Nephron (organoid): ENCODE results near the gene MRPS2.
"Not testable (repeated sequence)": the region's sequence is repeated elsewhere in the genome, so short reads cannot be mapped to it uniquely, and the experiment has no call there.

Experiments used
- H3K27ac Mint-ChIP-seq, 3 experiments: 2 replicates each; pipeline ENCODE4 v1.8.0; 2020; ENCODE audit warnings: mixed read lengths in 3 of 3, mild to moderate bottlenecking in 2 of 3, moderate library complexity in 1 of 3
- H3K27me3 Mint-ChIP-seq: 2 replicates; pipeline ENCODE4 v1.8.0; 2021; ENCODE audit warnings: low read depth, mild to moderate bottlenecking, moderate library complexity, mixed read lengths
- H3K36me3 Mint-ChIP-seq: 2 replicates; pipeline ENCODE4 v1.8.0; 2020; ENCODE audit warnings: low read depth, mixed read lengths
- H3K4me1 Mint-ChIP-seq: 2 replicates; pipeline ENCODE4 v1.8.0; 2020; ENCODE audit warnings: mixed read lengths
- H3K4me3 Mint-ChIP-seq, 3 experiments: 2 replicates each; pipeline ENCODE4 v1.8.0; 2020; ENCODE audit warnings: mild to moderate bottlenecking in 3 of 3, mixed read lengths in 3 of 3, moderate library complexity in 2 of 3
- H3K9me3 Mint-ChIP-seq: 2 replicates; pipeline ENCODE4 v1.8.0; 2020; ENCODE audit warnings: mixed read lengths
- TF ChIP-seq, protein P1 (sequence below), 3 experiments: fragments of 200-600 bp; sonication (generic); IDR thresholded peaks; one replicate each; pipeline ENCODE4 v1.5.0; 2021; ENCODE audit warnings: antibody characterized with exemption in 3 of 3; ENCODE audit not compliant: unreplicated experiment in 3 of 3

MRPS2 gene

DNA sequence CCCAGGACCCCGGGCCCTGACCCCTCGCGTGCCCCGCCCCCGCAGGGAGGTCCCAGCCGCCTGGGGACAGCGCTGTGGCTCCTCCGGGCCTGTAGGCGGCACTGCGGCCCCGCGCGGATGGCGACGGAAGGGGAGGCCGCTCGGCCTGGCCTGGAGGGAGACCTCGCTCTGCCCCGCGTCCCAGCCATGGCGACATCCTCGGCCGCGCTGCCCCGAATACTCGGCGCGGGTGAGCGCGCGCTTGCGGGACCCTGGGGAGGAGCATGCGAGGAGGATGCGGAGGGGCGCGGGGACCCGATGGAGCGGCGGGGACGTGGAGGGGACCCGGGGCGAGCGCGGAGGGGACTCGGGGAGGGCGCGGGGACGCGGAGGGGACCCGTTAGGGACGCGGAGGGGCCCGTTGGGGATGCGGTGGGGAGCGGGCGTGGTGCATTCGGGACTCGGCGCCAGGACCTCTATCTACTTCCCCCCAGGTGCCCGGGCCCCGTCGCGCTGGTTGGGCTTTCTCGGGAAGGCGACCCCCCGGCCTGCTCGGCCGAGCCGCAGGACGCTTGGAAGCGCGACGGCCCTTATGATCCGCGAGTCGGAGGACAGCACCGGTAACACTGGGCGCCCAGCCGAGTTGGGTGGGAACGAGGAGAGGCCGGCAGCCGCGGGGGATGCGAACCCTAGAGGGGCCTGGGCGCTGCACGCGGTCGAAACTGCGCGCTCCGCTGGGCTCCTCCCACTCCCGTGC lies at the start of gene MRPS2:
Gene MRPS2 (plus strand): TSS at position 158 of the 736 bp plus-strand sequence. CDS start 29 bp downstream, at position 187.
- Mint-ChIP-seq H3K27me3 (no peaks in the 10 kb centered on the region), H3K4me1 (peaks cover 5% of the 10 kb centered on the region), H3K4me3 (peak within 1 kb of the TSS; percentile 92 to 94 (median 93)), H3K36me3 (peaks cover 17% of the 10 kb centered on the region), H3K27ac (peak within 1 kb of the TSS in 1 of 3 experiments; percentile 90), H3K9me3 (no peaks in the 10 kb centered on the region)
- TF ChIP-seq, protein P1, sequence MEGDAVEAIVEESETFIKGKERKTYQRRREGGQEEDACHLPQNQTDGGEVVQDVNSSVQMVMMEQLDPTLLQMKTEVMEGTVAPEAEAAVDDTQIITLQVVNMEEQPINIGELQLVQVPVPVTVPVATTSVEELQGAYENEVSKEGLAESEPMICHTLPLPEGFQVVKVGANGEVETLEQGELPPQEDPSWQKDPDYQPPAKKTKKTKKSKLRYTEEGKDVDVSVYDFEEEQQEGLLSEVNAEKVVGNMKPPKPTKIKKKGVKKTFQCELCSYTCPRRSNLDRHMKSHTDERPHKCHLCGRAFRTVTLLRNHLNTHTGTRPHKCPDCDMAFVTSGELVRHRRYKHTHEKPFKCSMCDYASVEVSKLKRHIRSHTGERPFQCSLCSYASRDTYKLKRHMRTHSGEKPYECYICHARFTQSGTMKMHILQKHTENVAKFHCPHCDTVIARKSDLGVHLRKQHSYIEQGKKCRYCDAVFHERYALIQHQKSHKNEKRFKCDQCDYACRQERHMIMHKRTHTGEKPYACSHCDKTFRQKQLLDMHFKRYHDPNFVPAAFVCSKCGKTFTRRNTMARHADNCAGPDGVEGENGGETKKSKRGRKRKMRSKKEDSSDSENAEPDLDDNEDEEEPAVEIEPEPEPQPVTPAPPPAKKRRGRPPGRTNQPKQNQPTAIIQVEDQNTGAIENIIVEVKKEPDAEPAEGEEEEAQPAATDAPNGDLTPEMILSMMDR (IDR thresholded peaks at IDR 0.05; ENCODE audit: unreplicated experiment in 3 of 3): peak; percentile 87 to 96 (median 88)

DNA sequence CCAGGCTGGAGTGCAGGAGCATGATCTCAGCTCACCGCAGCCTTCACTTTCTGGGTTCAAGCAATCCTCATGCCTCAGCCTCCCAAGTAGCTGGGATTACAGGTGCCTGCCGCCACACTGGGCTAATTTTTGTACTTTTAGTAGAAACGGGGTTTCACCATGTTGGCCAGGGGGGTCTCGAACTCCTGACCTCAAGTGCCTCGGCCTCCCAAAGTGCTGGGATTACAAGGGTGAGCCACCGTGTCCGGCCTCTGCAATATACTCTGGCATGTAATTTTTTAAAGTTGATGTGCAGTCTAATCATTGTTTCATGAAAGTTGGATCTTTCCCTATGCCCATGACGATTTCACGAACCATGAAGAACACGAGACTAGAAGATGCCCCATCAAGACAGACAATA lies 49.5 kb upstream of the MRPS2 start:
- Mint-ChIP-seq H3K4me3 (no peak overlapping the region), H3K27me3 (peaks cover 18% of the 10 kb centered on the region), H3K27ac (no peak overlapping the region), H3K4me1 (peaks cover 5% of the 10 kb centered on the region), H3K9me3 (peaks cover 11% of the 10 kb centered on the region), H3K36me3 (no peaks in the 10 kb centered on the region)
- TF ChIP-seq, protein P1 (IDR thresholded peaks at IDR 0.05; ENCODE audit: unreplicated experiment in 3 of 3): no peak

DNA sequence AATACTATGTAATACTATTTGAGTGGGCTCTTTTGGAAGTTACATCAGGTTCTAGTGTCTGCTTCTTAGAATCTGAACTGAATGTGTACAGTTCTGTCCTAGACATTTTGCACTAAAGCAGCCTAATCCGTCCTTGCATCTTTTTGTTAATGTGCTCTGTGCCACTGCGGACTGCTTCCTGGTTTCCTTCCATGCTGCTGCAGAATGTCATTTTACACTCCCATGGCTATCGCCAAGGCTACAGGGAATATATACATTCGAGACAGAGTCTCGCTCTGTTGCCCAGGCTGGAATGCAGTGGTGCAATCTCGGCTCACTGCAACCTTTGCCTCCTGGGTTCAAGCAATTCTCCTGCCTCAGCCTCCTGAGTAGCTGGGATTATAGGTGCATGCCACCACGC lies 48.6 kb upstream of the MRPS2 start:
- not testable (repeated sequence) for H3K4me1 Mint-ChIP-seq, H3K4me3 Mint-ChIP-seq, H3K27ac Mint-ChIP-seq, H3K36me3 Mint-ChIP-seq
- H3K27me3 Mint-ChIP-seq: peaks cover 23% of the 10 kb centered on the region
- peaks cover 11% of the 10 kb centered on the region for H3K9me3 Mint-ChIP-seq

DNA sequence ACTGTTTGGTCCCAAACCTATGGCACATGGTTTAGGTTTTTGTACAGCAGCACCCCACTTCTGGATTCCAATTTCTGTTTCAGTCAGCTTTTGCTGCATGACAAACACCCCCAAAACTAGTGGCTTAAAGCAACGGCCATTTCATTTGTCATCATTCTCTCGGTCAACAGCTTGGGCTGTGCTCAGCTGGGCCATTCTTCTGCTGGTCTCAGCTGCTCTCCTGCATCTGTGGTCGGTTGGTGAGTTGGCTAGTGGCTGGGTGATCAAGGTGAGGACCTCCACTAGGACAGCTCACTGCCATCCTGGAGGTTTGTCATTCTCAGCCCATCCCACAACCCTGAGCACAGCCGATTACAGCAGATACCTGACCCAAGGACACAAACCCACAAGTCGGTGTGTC lies 45.7 kb upstream of the MRPS2 start:
- H3K4me1 Mint-ChIP-seq: no peaks in the 10 kb centered on the region
- H3K36me3 Mint-ChIP-seq: no peaks in the 10 kb centered on the region
- TF ChIP-seq, protein P1 (IDR thresholded peaks at IDR 0.05; ENCODE audit: unreplicated experiment in 3 of 3): no peak
- no peak overlapping the region for H3K27ac Mint-ChIP-seq
- peaks cover 11% of the 10 kb centered on the region for H3K9me3 Mint-ChIP-seq
- H3K4me3 Mint-ChIP-seq: no peak overlapping the region
- peaks cover 22% of the 10 kb centered on the region for H3K27me3 Mint-ChIP-seq

DNA sequence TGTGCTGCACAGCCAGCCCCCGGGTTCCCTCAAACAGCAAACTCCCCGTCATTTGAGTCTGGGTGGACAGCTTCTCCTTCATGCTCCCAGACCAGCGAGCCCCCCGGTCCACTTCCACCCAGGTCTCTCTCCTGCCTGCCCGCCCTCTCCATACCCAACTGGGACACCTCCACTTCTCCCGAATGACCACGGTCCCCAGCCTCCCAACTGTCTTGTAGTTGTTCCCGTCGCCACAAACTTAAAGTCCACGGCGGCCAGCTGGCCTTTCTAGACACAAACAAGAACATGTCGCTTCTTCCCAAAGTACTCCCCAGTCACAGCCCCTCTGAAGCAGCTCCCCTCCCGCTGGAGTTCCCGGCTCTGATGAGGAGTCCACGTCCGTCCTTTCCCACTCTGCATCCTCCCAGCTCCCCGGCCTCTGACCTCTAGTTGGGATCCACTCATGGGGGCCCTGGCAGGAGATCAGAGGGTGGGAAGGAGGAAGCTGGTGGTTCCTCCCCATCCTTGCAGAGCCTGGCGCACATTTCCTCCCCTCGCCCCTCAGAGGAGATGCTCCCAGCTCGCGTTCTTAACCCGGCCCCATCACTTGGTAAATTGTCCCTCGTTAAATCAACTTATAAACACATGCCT lies 45.0 kb upstream of the MRPS2 start:
- Mint-ChIP-seq H3K9me3 (peaks cover 11% of the 10 kb centered on the region), H3K4me3 (no peak overlapping the region), H3K36me3 (no peaks in the 10 kb centered on the region), H3K27me3 (peaks cover 25% of the 10 kb centered on the region), H3K4me1 (no peaks in the 10 kb centered on the region), H3K27ac (no peak overlapping the region)
- TF ChIP-seq, protein P1 (IDR thresholded peaks at IDR 0.05; ENCODE audit: unreplicated experiment in 3 of 3): no peak

DNA sequence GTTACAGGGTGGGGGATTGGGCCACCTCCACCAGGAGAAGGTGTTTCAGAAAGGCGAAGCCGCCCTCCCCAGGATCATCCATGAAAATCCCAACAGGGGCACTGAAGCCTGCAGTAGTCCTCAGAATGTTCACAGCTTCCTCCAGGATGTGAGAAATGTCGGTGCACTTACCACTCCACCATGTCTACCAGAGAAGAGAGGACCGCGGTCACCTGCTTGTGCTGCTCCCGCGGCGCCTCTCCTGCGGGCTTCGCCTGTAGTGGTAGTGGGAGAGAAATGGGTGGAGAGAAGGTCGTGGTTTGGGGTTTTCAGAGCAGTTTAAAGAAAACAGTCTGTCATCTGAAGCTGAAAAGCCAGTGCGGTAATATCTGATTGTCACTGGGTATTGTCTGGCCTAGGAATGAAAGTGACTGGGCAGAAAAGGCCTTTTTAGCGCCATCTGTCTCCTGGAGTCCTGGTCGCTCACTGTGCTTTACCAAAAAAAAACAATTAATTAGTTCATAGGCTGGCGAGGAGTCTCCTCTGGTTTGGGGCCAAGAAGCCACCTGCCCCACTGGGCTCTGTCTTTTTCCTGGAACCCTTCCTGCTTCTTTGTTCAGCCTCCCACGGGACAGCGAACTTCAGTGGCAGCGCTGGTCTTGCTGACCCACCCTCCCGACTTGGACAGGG lies 43.9 kb upstream of the MRPS2 start:
- Mint-ChIP-seq H3K27ac (no peak overlapping the region), H3K4me1 (no peaks in the 10 kb centered on the region), H3K4me3 (no peak overlapping the region), H3K36me3 (no peaks in the 10 kb centered on the region), H3K27me3 (peaks cover 29% of the 10 kb centered on the region), H3K9me3 (peaks cover 11% of the 10 kb centered on the region)
- TF ChIP-seq, protein P1 (IDR thresholded peaks at IDR 0.05; ENCODE audit: unreplicated experiment in 3 of 3): no peak

DNA sequence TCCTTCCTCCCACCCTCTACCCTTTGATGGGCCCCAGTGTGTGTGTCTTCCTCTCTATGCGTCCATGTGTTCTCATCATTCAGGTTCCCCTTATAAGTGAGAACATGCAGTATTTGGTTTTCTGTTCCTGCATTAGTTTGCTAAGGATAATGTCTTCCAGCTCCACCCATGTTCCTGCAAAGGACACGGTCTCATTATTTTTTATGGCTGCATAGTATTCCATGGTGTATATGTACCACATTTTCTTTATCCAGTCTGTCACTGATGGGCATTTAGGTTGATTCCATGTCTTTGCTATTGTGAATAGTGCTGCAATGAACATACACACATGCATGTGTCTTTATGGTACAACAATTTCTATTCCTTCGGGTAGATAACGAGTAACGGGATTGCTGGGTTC lies 42.0 kb upstream of the MRPS2 start:
- H3K4me1 Mint-ChIP-seq, H3K36me3 Mint-ChIP-seq: not testable (repeated sequence)

More for the DNA sequence above, 42.0 kb upstream of the MRPS2 start:
- H3K27ac Mint-ChIP-seq, H3K9me3 Mint-ChIP-seq, H3K4me3 Mint-ChIP-seq: not testable (repeated sequence)
- peaks cover 32% of the 10 kb centered on the region for H3K27me3 Mint-ChIP-seq
